HL-60 (cell line): Measurements from ENCODE around the gene KCTD4.

Source experiments
- CTCF ChIP-seq: IDR thresholded peaks from one replicate; pipeline ENCODE4 v1.5.1; 2011; ENCODE audit warnings: low read length, control low read depth, inconsistent platforms; ENCODE audit not compliant: insufficient read depth
- GABPA ChIP-seq: IDR thresholded peaks from 2 replicates; pipeline ENCODE4 v1.6.1; 2012; ENCODE audit warnings: low read depth
- POLR2AphosphoS5 ChIP-seq: IDR thresholded peaks from 2 replicates; pipeline ENCODE4 v1.6.1; 2012; ENCODE audit warnings: low read depth
- REST ChIP-seq: IDR thresholded peaks from 2 replicates; pipeline ENCODE4 v1.6.1; 2012; ENCODE audit warnings: low read depth; ENCODE audit not compliant: insufficient replicate concordance
- SPI1 ChIP-seq: IDR thresholded peaks from 2 replicates; pipeline ENCODE4 v1.6.1; 2012; ENCODE audit warnings: low read depth, mild to moderate bottlenecking, borderline replicate concordance

- TF ChIP-seq CTCF (no peak), POLR2AphosphoS5 (no peak), GABPA (no peak), REST (no peak), SPI1 (no peak)
Measured at GRCh38 chr13:45179428-45179827, 21.4 kb downstream of the KCTD4 start.
